Mammary epithelial cell (primary cell): ENCODE data around the gene TMEM138.

Experiments
- EZH2 ChIP-seq: IDR thresholded peaks from 2 replicates; pipeline ENCODE4 v1.6.1; 2012; ENCODE audit warnings: low read length, inconsistent platforms, borderline replicate concordance
- TF ChIP-seq, protein P1 (sequence below), 2 donors: IDR thresholded peaks in 1 of 2; conservative IDR thresholded peaks in 1 of 2; 2 replicates each; pipeline ENCODE4 v1.5.1; 2011 to 2012; ENCODE audit warnings: inconsistent platforms in 2 of 2, low read length in 2 of 2, mild to moderate bottlenecking in 2 of 2, control low read depth in 1 of 2, low read depth in 1 of 2; ENCODE audit not compliant: insufficient read depth in 1 of 2; ENCODE audit errors: extremely low read depth in 1 of 2

DNA sequence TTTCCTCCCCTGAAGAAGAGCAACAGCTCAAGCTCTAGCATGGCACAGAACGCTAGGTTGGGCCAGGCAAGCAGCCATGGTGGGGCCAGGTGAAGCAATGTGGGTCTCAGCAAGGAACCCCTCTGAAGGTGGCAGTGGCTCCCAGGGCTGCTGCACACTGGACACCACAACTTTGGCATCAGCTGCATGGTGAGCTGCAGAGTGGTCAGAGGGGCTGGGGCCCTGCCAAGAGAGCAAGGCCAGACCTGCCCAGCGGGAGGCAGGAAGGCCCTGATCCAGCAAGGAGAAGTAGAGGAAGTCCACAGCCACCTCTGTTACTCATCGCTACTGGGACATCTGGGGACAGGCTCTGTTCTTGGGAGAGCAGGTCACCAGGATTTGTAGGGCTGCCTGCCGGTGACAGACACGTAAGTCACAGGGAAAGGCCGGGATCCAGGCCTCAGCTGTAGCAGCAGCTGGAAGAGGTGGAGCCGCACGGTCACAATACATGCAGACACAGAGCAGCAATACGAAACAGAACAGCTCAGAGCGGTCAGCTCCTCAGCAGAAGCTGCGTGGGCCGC is 12.9 kb upstream of the TMEM138 start:
- TF ChIP-seq EZH2, result no peak
- TF ChIP-seq, protein P1, sequence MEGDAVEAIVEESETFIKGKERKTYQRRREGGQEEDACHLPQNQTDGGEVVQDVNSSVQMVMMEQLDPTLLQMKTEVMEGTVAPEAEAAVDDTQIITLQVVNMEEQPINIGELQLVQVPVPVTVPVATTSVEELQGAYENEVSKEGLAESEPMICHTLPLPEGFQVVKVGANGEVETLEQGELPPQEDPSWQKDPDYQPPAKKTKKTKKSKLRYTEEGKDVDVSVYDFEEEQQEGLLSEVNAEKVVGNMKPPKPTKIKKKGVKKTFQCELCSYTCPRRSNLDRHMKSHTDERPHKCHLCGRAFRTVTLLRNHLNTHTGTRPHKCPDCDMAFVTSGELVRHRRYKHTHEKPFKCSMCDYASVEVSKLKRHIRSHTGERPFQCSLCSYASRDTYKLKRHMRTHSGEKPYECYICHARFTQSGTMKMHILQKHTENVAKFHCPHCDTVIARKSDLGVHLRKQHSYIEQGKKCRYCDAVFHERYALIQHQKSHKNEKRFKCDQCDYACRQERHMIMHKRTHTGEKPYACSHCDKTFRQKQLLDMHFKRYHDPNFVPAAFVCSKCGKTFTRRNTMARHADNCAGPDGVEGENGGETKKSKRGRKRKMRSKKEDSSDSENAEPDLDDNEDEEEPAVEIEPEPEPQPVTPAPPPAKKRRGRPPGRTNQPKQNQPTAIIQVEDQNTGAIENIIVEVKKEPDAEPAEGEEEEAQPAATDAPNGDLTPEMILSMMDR (conservative IDR thresholded peaks at IDR 0.05 in 1 of 2, IDR thresholded peaks at IDR 0.05 in 1 of 2; ENCODE audit: extremely low read depth in 1 of 2, insufficient read depth in 1 of 2, low read depth in 1 of 2, low read length in 2 of 2), result no peak
